Keratinocyte (primary cell): ENCODE results near the gene E2F3. TPM values are rescaled to one million over a fixed set of nuclear protein-coding genes. Genes with fewer than 3 reads are reported as not detected.
A peak's percentile ranks its signal among the peaks of the same experiment; 100 is the strongest.

ENCODE experiments used
- DNase-seq: peaks from one replicate; pipeline ENCODE4 v3.0.0-alpha.2; 2011; ENCODE audit warnings: low read depth, missing footprints, low spot score
- FAIRE-seq: peaks from 2 replicates; lab custom pipeline; 2011; peaks lifted over from hg19 to GRCh38; lab: Jason Lieb, UNC
- H2AFZ ChIP-seq: 2 replicates; pipeline ENCODE4 v1.6.0; 2012; ENCODE audit warnings: low read length, control low read depth, inconsistent platforms; ENCODE audit not compliant: control insufficient read depth
- H3K27ac ChIP-seq: 2 replicates; pipeline ENCODE4 v1.5.1; 2011; ENCODE audit warnings: low read length; ENCODE audit not compliant: control insufficient read depth, insufficient read depth
- H3K27me3 ChIP-seq: 3 replicates; pipeline ENCODE4 v1.6.0; 2011; ENCODE audit warnings: low read length; ENCODE audit not compliant: control insufficient read depth, insufficient read depth; ENCODE audit errors: extremely low read depth
- H3K36me3 ChIP-seq, 2 experiments: 2 replicates in 1 of 2; 3 replicates in 1 of 2; pipeline ENCODE4 v1.5.1; 2011; ENCODE audit warnings: low read length in 2 of 2, mild to moderate bottlenecking in 1 of 2; ENCODE audit not compliant: control insufficient read depth in 2 of 2, insufficient read depth in 2 of 2; ENCODE audit errors: extremely low read depth in 1 of 2
- H3K4me1 ChIP-seq: 3 replicates; pipeline ENCODE4 v1.5.1; 2011; ENCODE audit warnings: low read length; ENCODE audit not compliant: control insufficient read depth, insufficient read depth; ENCODE audit errors: extremely low read depth
- H3K4me2 ChIP-seq: 3 replicates; pipeline ENCODE4 v1.6.0; 2011; ENCODE audit warnings: low read depth, low read length; ENCODE audit not compliant: control insufficient read depth, insufficient read depth; ENCODE audit errors: extremely low read depth
- H3K4me3 ChIP-seq, 3 experiments: fragments of 200-600 bp in 1 of 3; sonication (generic) in 1 of 3; 2 replicates in 2 of 3; 3 replicates in 1 of 3; pipeline ENCODE4 v1.5.1; 2011 to 2016; ENCODE audit warnings: low read length in 3 of 3, mild to moderate bottlenecking in 3 of 3, control low read depth in 2 of 3, inconsistent platforms in 1 of 3, low read depth in 1 of 3, mixed read lengths in 1 of 3, mixed run types in 1 of 3, moderate library complexity in 1 of 3; ENCODE audit not compliant: control insufficient read depth in 2 of 3, insufficient read depth in 2 of 3; ENCODE audit errors: extremely low read depth in 1 of 3
- H3K79me2 ChIP-seq: 2 replicates; pipeline ENCODE4 v1.6.0; 2012; ENCODE audit warnings: low read length; ENCODE audit not compliant: control insufficient read depth, insufficient read depth
- H3K9ac ChIP-seq: 3 replicates; pipeline ENCODE4 v1.6.0; 2011; ENCODE audit warnings: low read length; ENCODE audit not compliant: control insufficient read depth, insufficient read depth; ENCODE audit errors: extremely low read depth
- H3K9me1 ChIP-seq: 3 replicates; pipeline ENCODE4 v1.6.0; 2011; ENCODE audit warnings: low read length; ENCODE audit not compliant: control insufficient read depth, insufficient read depth; ENCODE audit errors: extremely low read depth
- H3K9me3 ChIP-seq: 2 replicates; pipeline ENCODE4 v1.5.1; 2012; ENCODE audit warnings: low read depth, low read length; ENCODE audit not compliant: control insufficient read depth
- H4K20me1 ChIP-seq: 3 replicates; pipeline ENCODE4 v1.6.0; 2011; ENCODE audit warnings: low read length; ENCODE audit not compliant: control insufficient read depth, insufficient read depth; ENCODE audit errors: extremely low read depth
- EZH2 ChIP-seq: IDR thresholded peaks from one replicate; pipeline ENCODE4 v1.6.1; 2012; ENCODE audit warnings: inconsistent platforms, mild to moderate bottlenecking, low read length, moderate library complexity
- dilution Hi-C: fragments of 300-500 bp; cut with MboI; formaldehyde crosslinking; loops from one replicate; pipeline ENCODE4 v1.7.0; 2020; ENCODE audit warnings: low sequenced_read_pairs; ENCODE audit not compliant: extremely low pct_ligation_motif_present
- polyA plus RNA-seq, 5 experiments: library from polyadenylated mRNA; depleted of rRNA in 3 of 5; stranded (reverse) in 3 of 5; stranded (forward) in 1 of 5; unstranded in 1 of 5; fragments of >200 nt; gene quantifications; 1 replicate in 1 of 5; 2 replicates in 3 of 5; 3 replicates in 1 of 5; pipeline versions ENCODE4 v1.2.1 to v1.2.3, GENCODE V29; 2011 to 2012; ENCODE audit warnings: missing spikeins in 2 of 5, low read depth in 1 of 5, low replicate concordance in 1 of 5
- TF ChIP-seq, protein P1 (sequence below), 3 experiments: IDR thresholded peaks in 1 of 3; conservative IDR thresholded peaks in 1 of 3; optimal IDR thresholded peaks in 1 of 3; 2 replicates in 2 of 3; 3 replicates in 1 of 3; pipeline versions ENCODE3 to v1.5.1; 2011; ENCODE audit warnings: low read length in 3 of 3, mild to moderate bottlenecking in 3 of 3, moderate library complexity in 2 of 3, control low read depth in 1 of 3, inconsistent platforms in 1 of 3; ENCODE audit not compliant: insufficient read depth in 2 of 3; ENCODE audit errors: extremely low read depth in 1 of 3

Gene E2F3
- polyA plus RNA-seq, 1 donor (not counting 4 experiments of a cell fraction or from before 2014, with no cell fraction given), result 14.6 TPM

DNA sequence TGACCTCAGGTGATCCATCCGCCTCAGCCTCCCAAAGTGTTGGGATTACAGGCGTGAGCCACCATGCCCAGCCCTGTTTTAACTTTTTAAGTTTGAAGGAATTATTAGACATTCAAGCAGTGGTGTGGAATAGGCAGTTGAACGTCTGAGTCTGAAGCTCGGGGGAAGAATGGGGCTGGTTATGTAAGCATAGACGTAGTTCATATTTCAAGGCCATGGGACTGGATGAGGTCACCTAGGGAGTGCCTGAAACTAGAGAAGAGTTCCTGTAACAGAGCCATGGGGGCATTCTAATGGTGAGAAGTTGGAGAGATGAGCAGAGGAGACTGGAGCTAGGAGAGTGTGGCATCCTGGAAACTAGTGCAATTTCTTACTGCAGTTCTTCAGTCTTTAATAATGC, 139.0 kb downstream of the E2F3 start:
- Histone ChIP-seq H3K27ac (no peak overlapping the region), H3K27me3 (no peaks in the 10 kb centered on the region), H3K9me1 (no peaks in the 10 kb centered on the region), H3K4me1 (peaks cover 30% of the 10 kb centered on the region), H3K4me2 (no peak overlapping the region), H3K36me3 (peaks cover 0 to 12% of the 10 kb centered on the region in 2 experiments), H4K20me1 (no peaks in the 10 kb centered on the region), H3K79me2 (peaks cover 21% of the 10 kb centered on the region), H2AFZ (no peak overlapping the region), H3K9me3 (no peaks in the 10 kb centered on the region), H3K9ac (no peak overlapping the region), H3K4me3 (no peak overlapping the region)
- no peak for FAIRE-seq
- TF ChIP-seq, protein P1, sequence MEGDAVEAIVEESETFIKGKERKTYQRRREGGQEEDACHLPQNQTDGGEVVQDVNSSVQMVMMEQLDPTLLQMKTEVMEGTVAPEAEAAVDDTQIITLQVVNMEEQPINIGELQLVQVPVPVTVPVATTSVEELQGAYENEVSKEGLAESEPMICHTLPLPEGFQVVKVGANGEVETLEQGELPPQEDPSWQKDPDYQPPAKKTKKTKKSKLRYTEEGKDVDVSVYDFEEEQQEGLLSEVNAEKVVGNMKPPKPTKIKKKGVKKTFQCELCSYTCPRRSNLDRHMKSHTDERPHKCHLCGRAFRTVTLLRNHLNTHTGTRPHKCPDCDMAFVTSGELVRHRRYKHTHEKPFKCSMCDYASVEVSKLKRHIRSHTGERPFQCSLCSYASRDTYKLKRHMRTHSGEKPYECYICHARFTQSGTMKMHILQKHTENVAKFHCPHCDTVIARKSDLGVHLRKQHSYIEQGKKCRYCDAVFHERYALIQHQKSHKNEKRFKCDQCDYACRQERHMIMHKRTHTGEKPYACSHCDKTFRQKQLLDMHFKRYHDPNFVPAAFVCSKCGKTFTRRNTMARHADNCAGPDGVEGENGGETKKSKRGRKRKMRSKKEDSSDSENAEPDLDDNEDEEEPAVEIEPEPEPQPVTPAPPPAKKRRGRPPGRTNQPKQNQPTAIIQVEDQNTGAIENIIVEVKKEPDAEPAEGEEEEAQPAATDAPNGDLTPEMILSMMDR (optimal IDR thresholded peaks at IDR 0.05 in 1 of 3, IDR thresholded peaks at IDR 0.05 in 1 of 3, conservative IDR thresholded peaks at IDR 0.05 in 1 of 3; ENCODE audit: extremely low read depth in 1 of 3, insufficient read depth in 2 of 3, low read length in 3 of 3), result no peak
- TF ChIP-seq EZH2, result no peak
- dilution Hi-C loops, result no loop called here
- DNase-seq, result no peak

DNA sequence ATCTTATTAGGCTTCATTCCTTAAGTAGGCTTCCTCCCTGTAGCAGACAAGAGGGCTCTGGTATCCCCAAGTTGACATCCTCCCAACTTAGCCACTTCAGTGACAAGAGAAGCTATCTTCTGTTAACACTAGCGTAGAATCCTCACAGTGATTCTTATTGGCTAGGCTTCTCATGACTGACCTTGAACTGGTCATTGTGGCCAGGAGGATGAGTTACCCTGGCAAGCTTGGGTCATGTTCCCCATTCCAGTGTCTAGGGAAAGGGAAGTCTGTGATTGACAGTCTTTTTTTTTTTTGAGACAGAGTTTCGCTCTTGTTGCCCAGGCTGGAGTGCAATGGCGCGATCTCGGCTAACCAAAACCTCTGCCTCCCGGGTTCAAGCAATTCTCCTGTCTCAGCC, 139.7 kb downstream of the E2F3 start:
- peak overlapping the region; percentile 11 for H3K27ac ChIP-seq
- H3K9me3 ChIP-seq, result no peaks in the 10 kb centered on the region
- H3K79me2 ChIP-seq, result peaks cover 16% of the 10 kb centered on the region
- no peaks in the 10 kb centered on the region for H4K20me1 ChIP-seq
- FAIRE-seq (no peak), DNase-seq (no peak)
- H3K9ac ChIP-seq, result no peak overlapping the region
- dilution Hi-C loops, result no loop called here
- H3K27me3 ChIP-seq, result no peaks in the 10 kb centered on the region
- TF ChIP-seq EZH2, result no peak
- TF ChIP-seq, protein P1 (optimal IDR thresholded peaks at IDR 0.05 in 1 of 3, IDR thresholded peaks at IDR 0.05 in 1 of 3, conservative IDR thresholded peaks at IDR 0.05 in 1 of 3; ENCODE audit: extremely low read depth in 1 of 3, insufficient read depth in 2 of 3, low read length in 3 of 3), result no peak
- H3K4me2 ChIP-seq, result no peak overlapping the region
- no peak overlapping the region for H3K4me3 ChIP-seq
- H2AFZ ChIP-seq, result no peak overlapping the region
- H3K36me3 ChIP-seq, result peaks cover 0 to 12% of the 10 kb centered on the region in 2 experiments
- peaks cover 30% of the 10 kb centered on the region for H3K4me1 ChIP-seq
- no peaks in the 10 kb centered on the region for H3K9me1 ChIP-seq
